Fibroblast of lung (primary cell): Measurements from ENCODE around the gene CACNB2.

Experiments
- CTCF ChIP-seq, 2 donors: IDR thresholded peaks in 1 of 2; conservative IDR thresholded peaks in 1 of 2; 1 replicate in 1 of 2; 2 replicates in 1 of 2; pipeline ENCODE4 v1.5.1; 2011 to 2012; ENCODE audit warnings: low read length in 2 of 2, control low read depth in 1 of 2, inconsistent platforms in 1 of 2, low read depth in 1 of 2, mild to moderate bottlenecking in 1 of 2
- EZH2 ChIP-seq: IDR thresholded peaks from 2 replicates; pipeline ENCODE4 v1.5.1; 2012; ENCODE audit warnings: low read length, control low read depth, mild to moderate bottlenecking; ENCODE audit errors: missing control alignments

GRCh38 chr10:18133046-18133445, 7.2 kb upstream of the CACNB2 start:
- TF ChIP-seq CTCF (conservative IDR thresholded peaks at IDR 0.05 in 1 of 2, IDR thresholded peaks at IDR 0.05 in 1 of 2; ENCODE audit: low read depth in 1 of 2, low read length in 2 of 2): no peak
- TF ChIP-seq EZH2: no peak
